T-helper 9 cell (primary cell): Measurements from ENCODE around the gene C1QL3.

Experiments used
- DNase-seq: peaks from one replicate; pipeline ENCODE4 v3.0.0-alpha.2; 2020
- total RNA-seq, 2 donors: gene quantifications; one replicate each; lab custom pipeline; 2026; lab: John Stamatoyannopoulos, UW

C1QL3 gene
- total RNA-seq = 0 reads per million in 2 donors

DNA sequence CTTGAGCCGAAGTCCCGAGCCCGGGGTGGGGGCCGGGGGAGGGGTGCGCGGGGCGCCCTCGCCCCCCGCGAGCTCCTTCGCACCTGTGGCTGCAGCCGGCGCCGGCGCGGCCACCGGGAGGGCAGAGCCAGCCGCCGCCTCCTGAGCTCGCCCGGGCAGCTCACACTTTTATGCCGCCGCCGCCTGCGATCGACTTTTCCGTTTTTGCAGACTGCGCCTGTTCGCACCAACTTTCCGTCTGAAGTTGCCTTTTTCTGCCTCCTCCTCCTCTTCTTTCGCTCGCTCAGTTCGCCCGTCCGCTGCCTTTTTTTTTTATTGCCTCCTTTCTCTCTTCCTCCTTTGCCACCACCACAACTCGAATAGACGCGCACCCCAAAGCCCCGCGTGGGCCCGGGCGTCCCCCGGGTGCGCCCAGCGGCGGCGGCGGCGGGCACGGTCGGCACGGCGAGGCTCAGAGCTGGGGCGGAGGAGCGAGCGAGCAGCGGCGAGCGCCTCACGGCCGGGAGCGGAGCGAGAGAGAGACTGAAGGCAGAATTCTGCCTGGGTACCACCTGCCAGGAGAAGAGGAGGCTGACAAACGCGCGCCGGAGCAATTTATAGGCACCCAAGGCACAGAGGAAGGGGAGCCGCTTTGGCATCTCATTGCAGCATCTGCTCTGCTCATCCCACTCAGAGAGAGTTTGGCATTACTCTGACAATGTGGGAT, at the start of gene C1QL3:
Gene C1QL3 (minus strand): TSS at position 569 of the 706 bp plus-strand sequence. CDS start 814 bp downstream, outside the sequence.
- no peak for DNase-seq

DNA sequence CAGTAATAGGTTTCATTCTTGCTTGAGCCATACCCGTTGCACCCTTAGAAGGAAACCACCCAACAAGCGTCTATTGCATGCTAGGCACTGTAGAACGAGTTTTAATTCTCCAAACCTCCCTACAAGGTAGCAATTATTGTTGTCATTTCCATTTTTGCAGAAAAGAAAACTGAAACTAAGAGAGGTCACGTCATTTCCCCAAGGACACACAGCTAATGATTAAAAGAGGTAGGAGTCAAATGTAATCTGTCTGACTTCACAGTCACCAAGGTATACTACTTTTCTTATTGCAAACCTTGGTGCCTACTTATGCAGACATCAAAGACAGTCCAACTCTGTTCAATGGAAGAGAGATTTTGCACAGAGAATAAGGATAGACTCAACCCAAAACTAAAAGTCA, 49.1 kb upstream of the C1QL3 start:
- no peak for DNase-seq

DNA sequence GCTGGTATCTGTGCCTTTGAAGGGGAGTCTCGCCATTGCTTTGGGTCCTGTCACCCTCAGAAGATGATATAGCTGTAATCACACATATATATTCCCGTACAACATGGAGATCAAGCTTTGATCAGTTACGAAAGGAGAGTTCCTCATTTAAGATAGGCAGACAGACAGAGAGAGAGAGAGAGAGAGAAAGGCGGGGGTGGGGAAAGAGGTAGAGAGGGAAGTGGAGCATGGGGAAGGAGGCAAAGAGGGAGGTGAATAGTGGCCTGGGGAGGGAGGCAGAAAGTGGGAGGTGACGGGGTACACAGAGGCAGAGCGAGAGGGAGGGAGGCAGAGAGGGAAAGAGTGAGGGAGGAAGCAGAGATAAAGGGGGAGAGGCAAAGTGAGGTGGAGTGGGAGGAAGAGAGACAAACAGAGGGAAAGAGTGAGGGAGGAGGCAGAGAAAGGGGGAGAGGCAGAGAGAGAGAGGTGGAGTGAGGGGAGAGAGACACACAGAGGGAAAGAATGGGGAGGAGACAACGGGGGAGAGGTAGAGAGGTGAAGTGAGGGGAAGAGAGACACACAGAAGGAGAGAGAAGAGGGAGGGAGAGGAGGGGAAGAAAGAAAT, 44.6 kb upstream of the C1QL3 start:
- no peak for DNase-seq

DNA sequence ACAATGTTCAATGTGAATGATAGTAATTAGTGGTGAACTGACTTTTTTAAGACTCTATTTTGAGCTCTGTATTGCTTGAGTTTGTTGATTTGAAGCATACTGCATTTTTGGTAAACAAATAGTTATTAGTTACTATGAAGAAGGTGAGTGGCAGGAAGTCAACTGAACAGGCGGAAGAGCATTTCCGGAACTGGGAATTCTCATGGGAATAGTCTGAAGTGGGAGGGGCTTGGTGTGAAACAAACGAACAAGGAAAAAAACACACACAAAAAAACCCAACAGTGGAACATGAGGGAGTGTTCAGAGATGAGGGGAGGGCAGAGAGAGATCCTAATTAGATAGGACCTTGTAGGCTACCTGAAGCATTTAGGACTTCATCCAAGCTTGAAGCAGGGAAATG, 43.9 kb upstream of the C1QL3 start:
- no peak for DNase-seq

DNA sequence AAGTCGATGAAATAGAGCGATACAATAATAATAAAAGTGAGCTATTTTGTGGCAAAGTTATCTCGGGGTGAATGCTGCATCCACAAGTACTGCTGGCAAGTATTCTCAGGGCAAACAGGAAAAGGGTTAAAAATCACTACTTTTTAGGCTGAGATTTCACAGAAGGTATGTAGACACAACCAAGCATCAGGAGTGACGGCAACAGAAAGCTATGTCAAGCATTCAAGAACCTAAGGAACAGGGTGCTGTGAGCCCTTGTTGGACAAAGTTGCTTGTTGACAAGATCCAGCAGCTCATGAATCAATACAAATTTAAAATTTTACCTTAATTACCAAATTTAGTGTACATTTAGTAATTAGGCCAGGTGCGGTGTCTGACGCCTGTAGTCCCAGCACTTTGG, 41.2 kb upstream of the C1QL3 start:
- DNase-seq = no peak

DNA sequence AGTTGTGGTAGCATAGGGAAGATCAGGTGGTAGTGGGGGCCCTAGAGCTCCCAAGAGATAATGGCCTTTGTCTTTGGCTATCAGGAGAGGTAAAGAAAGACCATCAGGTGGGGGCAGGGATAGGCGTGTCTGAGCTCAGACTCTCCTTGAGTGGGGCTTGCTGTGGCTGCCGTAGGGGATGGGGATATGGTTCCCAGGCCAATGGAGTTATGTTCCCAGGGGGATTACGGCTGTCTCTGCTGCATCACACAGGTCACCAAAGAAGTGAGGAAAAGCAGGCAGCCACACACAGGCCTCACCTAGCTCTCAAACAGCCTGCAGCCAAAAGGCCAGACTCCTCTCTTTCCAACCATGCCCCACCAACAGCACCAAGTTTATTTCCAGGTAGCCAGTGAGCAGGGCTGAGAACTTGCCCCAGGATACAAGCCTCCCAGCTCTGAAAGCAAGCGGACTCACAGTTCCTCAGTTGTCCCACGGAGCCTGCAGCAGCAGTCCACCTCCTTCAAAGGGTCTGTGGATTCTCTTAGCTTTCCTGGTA, 37.6 kb upstream of the C1QL3 start:
- DNase-seq = no peak

DNA sequence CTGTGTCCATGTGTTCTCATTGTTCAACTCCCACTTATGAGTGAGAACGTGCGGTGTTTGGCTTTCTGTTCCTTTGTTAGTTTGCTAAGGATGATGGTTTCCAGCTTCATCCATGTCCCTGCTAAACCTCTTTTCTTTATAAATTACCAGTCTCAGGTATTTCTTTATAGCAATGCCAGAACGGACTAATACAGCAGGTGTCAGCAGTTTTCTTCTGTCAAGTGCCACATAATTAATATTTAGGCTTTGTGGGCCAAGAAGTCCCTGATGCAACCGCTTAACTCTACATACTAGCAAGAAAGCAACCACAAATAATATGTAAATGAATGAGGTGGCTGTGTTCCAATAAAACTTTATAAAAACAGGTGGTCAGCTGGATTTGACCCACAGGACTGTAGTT, 26.3 kb upstream of the C1QL3 start:
- DNase-seq = no peak

DNA sequence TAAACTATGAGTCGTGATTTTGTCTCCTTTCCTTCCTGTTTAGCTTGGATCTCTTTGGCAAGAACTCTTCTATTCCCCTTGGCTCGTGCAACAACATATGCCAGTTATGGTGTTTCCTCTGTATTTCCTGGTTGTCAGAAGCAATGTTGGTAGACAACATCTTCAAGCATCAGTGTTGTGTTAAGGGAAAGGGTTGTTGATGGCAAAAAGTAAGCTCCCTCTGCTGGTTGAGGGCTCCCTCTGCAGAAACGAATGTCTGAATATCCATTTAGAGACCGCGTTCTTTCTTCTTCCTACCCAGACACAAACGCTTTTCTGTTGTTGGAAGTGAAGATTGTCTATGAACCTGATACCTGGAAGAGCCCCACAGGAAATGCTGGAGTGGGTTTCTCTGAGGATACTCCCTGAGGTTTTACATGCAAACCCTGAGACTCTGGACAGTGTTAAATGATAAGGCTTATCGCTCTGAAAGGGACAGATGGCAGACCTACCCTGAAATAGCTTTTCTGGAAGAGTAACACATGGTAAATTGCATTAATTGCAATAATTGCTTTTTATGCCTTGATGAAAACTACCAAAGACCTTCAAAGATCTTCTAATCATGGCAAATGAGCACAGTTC, 23.5 kb upstream of the C1QL3 start:
- no peak for DNase-seq

DNA sequence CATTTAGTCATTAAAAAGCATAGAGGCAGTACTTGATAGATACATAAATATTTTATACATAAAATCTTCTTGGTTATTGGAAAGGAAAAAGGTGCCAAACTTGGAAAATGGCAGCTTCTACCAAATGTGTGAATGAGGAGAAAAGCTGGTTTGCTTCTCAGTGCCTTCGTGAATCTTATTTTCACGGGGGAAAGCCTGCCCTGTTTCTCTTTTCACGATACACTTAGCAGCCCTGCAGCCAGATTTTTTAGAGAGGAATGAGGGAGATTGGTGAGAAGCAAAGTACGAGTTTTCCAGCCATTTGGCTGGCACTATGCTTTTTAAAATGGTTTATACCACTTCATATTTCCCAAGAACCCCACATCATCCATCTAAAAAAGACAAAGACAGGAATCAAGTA, 22.9 kb upstream of the C1QL3 start:
- DNase-seq = no peak

DNA sequence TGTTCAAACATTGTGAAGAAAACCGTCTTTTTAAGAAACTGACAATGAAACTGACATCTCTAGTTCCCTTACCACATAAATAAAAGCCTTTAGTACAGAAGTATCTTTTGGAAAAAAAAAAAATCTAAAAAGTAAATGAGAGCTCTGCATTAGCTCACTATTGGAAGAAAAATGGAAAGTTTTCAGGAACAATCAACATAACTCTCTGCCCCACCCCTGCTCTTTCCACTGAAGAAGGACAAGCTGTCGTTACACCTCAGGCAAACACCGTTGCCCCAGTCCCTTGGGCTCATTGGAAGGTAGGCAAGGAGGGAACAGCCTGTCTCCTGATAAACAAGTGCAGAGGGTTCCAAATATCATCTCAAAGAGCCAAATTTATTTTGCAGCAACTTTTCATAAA, 22.4 kb upstream of the C1QL3 start:
- no peak for DNase-seq

DNA sequence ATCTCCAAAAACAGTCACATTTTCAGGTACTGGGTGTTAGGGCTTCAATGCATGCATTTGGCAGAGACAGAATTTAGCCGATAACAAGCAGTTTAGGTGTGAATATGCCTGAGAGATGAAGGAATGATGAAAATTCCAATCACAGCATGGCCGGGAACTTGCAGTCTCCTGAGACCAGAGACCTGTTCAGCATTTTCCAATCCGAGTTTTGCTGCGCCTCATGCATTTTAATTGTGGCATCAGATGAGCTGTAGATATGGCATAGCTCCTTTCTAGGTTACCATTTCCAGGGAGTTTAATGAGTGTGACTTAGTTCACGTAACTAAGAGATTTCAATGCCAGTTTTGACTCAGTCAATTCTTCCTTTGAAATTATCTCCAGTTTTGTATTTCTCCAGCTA, 14.5 kb upstream of the C1QL3 start:
- no peak for DNase-seq

DNA sequence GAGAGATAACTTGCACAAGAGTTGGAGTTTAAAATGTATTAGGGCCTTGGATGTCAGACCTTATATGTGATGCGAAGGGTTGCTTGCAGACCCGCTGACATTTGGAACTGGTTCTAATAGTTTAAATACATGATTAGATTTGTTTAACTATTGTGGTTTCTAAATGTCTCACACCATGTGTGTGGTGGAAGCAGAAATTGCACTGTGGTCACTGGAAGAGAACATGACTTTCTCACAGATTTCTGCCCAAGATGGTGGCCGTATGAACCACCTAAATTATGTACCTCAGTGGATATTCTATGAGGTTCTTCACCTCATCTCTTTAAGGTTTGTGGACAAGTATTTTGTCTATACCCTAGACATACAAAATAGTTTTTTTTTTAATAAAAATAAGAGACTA, 8.2 kb upstream of the C1QL3 start:
- no peak for DNase-seq

DNA sequence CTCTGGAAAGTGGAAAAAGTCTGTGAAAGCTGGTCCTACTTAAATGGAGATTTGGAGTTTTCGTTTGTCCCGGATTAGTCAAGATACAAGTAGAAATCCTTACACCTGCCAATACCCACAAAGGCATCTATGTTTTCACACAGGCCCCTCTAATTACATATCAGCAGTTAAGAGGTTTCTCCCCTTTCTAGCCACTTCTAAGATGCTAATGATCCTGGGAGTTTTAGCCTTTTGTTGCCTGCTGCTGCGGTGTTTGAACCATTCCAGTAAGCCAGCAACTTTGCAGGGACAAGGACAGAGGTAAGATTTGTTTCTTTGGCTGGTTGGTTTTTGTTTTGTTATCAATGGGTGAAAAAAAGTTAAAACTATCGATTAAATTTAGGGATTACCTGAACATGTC, 5.8 kb upstream of the C1QL3 start:
- no peak for DNase-seq

DNA sequence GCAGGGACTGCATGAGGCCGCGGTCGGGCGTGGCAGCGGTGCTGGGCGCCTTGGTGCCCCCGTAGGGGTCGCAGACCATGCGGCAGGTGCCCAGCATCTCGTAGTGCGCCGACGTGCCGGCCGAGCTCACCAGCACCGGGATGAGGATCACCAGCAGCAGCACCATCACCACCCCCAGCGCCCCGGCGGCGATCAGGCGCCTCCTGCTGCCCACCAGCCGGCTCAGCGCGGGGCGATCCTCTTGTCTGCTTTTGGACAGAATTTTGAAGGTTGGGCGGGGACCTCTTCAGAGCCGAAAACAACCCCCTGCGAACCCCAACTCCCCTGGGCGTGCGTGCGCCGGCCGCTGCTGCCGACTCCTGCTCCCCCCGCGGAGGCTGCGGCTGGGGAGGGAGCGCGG, 779 bp downstream of the C1QL3 start:
- no peak for DNase-seq

DNA sequence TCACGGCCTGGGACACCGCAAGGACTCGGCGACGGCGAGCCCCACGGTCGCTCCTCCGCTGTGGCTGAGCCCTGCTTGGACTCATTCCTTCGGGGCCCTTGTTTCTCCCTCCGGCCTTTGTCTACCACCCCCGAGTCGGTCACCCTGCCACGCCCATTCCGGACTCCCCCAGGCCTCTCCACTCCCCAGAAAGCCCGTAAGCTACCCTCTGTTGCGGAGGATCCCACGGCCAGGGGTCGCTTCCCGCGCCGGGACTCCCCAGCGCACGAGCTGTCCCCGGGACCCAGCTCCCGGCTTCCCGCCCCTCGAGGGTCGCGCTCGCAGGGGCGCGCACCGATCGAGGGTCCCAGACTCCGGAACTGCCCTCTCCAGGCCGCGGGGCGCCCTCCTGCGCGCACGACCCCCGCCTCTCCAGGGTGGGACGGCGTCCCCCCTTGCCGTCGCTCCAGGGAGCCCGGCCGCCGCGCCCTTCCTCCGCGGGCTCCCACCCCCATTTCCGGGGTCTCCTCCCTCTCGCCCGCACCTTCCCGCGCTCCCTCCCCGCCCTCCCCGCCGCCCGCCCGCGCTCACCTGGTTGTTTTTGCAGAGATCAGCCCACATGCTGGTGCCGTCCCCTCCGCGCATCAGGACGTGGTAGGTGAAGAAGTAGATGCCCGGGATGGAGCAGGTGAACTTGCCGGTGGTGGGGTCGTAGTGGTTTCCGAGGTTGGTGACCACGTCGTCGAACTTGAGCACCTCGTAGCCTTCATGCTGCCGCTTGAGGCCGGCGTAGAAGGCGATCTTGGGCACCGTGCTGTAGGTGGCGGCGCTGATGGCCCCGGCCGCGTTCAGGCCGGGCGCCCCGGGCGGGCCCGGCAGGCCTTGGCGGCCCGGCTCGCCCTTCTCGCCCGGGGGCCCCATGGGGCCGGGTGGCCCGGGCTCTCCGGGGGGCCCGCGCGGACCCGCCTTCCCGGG, 1.5 kb downstream of the C1QL3 start:
- DNase-seq = no peak

DNA sequence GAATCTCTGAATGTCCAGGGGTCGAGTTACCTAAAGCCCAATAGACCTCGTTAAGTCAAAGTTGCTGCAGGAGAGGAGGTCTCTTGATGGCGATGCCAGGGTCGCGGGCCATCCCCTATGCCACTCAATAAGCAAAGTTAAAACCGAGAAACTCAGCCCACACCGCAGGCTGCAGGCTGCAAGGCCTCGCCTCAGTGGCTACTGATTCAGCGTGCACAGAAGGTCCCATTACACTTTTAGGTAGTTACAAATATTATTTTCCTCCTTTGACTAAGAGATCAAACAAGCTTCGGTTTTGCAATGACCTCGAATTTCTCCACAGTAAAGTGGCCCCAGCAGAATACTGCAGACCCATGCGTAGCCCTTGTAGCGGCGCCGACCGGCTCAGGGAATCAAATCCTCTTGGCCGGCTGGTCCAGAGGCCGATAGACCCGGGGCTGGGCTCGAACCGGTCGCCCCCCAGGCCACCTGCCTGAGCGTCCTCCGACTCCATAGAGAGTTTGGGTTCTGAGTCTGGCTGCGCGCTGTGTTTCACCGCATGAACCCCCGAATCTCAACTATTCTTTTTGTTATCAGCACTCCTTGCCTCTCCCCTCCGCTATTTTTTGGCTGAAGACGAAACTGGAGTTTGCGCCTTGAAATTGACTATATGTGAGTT, 2.3 kb downstream of the C1QL3 start:
- DNase-seq = no peak

DNA sequence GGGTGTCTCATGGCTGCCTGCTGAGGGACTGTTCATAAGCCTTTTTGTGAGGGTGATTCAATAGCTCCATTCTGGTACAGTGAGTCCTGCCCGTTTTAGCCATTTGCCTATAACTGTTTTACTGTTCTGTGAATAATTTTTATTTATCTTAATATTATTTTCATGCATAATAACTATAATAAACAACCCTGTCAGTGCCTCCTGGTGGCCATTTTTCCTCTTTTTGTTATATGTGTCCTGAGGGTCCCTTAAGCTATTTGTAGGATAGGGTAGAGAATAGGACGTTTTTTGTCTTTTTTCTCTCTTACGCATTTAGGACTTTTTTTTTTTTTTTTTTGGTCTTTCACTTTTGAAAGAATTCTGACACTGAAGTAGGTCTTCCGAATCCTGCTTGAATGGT, 2.9 kb downstream of the C1QL3 start:
- DNase-seq = no peak

DNA sequence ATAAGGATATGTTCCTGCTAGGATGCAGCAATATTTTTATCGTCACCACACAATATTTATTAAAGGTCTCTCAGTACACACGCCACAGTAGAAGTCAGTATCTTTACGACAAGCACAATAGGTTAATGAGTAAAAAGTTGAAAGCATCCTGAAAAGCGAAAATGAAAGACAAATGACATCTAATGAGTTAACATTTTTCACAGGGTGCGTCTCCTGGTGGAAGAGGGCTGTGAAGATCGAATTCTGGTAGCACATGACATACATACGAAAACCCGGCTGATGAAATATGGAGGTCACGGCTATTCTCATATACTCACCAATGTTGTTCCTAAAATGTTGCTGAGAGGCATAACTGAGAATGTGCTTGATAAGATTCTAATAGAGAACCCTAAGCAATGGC, 10.8 kb downstream of the C1QL3 start:
- DNase-seq = no peak

DNA sequence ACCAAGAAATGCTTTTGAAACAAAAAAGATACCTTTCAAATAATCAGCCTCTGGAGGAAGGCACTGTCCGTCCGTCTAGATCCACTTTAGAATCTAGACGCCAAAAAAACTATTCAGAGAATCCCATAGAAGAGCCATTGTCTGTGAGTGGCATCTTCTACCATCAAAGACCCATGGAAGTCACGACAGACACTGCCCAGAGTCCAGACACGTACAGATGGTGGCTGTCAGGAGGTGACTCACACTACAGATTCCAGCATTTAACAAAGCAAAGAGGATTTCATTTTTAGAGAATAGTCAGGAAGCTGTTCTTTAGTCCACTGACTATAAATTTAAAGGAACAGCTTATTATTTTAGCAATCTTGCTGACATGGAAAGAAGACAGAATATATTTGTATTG, 11.7 kb downstream of the C1QL3 start:
- no peak for DNase-seq

DNA sequence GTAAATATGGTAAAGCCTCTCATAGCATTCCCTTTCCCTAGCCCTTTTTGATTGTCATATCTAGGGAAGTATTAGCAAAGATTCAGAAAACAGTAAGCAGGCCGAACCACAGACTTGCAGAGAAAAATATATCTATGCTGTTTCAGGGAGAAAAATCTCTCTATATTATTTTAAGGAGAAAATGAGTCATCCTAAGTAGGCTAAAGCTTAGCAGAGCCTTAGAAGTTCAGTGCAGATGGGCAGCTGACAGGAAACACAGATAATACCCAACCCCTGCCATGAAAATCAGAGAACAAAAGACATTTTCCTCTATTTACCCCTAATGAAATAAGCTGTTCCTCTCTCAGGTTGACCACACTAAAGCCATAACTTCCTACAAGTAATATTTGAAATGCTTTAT, 16.5 kb downstream of the C1QL3 start:
- DNase-seq = no peak

DNA sequence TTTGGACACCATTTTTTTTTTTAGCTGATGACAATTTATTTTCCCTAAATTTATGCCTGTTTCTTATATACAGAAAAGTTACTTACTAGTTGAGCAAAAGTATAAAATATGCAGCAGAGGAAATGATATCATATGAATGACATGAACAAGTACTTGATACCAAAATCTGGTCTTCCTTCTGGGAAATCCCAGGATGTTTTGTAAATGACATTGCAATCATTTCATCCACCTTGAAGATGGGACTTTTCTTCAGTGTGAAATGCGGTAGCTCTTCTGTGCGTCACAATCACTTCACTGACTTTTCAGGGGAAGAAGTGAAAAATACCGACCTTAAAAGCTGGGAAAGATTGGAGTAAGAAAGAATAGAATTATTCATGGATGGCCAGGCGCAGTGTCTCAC, 23.8 kb downstream of the C1QL3 start:
- no peak for DNase-seq

DNA sequence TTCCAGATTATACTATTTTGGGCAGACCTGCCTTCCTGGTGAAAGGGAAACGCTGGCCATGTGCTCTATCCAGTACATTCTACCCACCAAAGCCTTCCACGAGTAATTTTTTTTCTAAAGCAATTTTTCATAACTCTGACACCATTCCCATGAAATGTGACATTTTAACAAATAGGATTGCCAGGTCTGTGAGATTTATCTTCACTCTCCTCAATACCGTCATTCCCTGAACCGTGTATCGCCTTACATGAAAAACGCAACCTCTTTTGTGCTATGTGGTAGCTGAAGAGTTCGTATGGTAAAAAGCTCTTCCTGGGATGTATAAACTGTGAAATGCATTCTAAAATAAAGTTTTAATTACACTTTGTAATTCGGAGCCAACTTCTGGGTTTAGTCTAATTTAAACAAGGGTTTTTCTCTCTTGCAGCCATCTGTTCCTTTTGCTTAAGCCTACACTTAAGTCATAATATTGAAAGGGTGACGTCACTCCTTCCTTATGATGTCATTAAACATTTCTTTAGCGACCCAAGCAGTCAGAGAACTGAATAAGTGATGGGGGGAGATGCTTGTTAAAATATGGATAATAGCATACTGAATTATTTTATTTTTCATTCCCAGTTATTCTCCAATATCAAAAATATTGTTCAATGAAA, 27.7 kb downstream of the C1QL3 start:
- DNase-seq = no peak
